B cell (primary cell): ENCODE results near the gene RASSF3. TPM values are rescaled to one million over a fixed set of nuclear protein-coding genes. Genes with fewer than 3 reads are reported as not detected.

Experiments
- ATAC-seq: fragments of 200-7000 bp; cut with Tn5 transposase; one replicate; pipeline ENCODE4 v1.10.0; 2021; ENCODE audit warnings: low read depth, mild to moderate bottlenecking, moderate number of reproducible peaks, moderate library complexity
- CTCF ChIA-PET: fragments of 350-600 bp; sonication (Branson Sonifier 250); formaldehyde crosslinking; loops from one replicate; lab custom pipeline; 2021; ENCODE audit warnings: antibody characterized with exemption, inconsistent platforms; lab: Charles Lee
- POLR2A ChIA-PET: fragments of 350-600 bp; sonication (Branson Sonifier 250); formaldehyde crosslinking; loops from one replicate; lab custom pipeline; 2021; ENCODE audit warnings: antibody characterized with exemption; lab: Charles Lee
- DNase-seq: peaks from one replicate; pipeline ENCODE4 v3.0.0; 2013
- H2AFZ ChIP-seq: 2 replicates; pipeline ENCODE4 v1.6.1; 2012; ENCODE audit warnings: mild to moderate bottlenecking, low read depth, low read length; ENCODE audit not compliant: insufficient read depth, poor library complexity, severe bottlenecking
- H3K27ac ChIP-seq, 2 donors: 1 replicate in 1 of 2; 2 replicates in 1 of 2; pipeline ENCODE4 v1.5.1; 2012 to 2013; ENCODE audit warnings: low read length in 2 of 2, mild to moderate bottlenecking in 2 of 2, moderate library complexity in 1 of 2
- H3K27me3 ChIP-seq, 4 experiments: fragments of 200-600 bp in 1 of 4; sonication (generic) in 1 of 4; replicated peaks in 1 of 4; 1 replicate in 2 of 4; 2 replicates in 2 of 4; pipeline versions ENCODE4 v1.6.1 to v1.7.0; 2013 to 2016; ENCODE audit warnings: low read length in 3 of 4, mild to moderate bottlenecking in 2 of 4, mixed read lengths in 1 of 4, moderate library complexity in 1 of 4; ENCODE audit not compliant: insufficient read depth in 4 of 4, control insufficient read depth in 3 of 4; ENCODE audit errors: control extremely low read depth in 1 of 4
- H3K36me3 ChIP-seq, 2 experiments: replicated peaks in 1 of 2; 1 replicate in 1 of 2; 2 replicates in 1 of 2; pipeline versions ENCODE4 v1.6.1 to v1.7.1; 2013; ENCODE audit warnings: low read length in 1 of 2; ENCODE audit not compliant: insufficient read depth in 2 of 2, control insufficient read depth in 1 of 2; ENCODE audit errors: control extremely low read depth in 1 of 2, extremely low read depth in 1 of 2
- H3K4me1 ChIP-seq, 2 donors: fragments of 200-600 bp in 1 of 2; sonication (generic) in 1 of 2; 1 replicate in 1 of 2; 2 replicates in 1 of 2; pipeline versions ENCODE4 v1.5.1 to v1.6.1; 2013 to 2017; ENCODE audit warnings: low read length in 2 of 2; ENCODE audit not compliant: control insufficient read depth in 2 of 2, insufficient read depth in 2 of 2
- H3K4me2 ChIP-seq: replicated peaks from 2 replicates; pipeline ENCODE3; 2012; ENCODE audit warnings: mild to moderate bottlenecking, low read depth, low read length; ENCODE audit not compliant: poor library complexity, severe bottlenecking
- H3K4me3 ChIP-seq, 5 experiments: fragments of 200-600 bp in 1 of 5; sonication (generic) in 1 of 5; 1 replicate in 3 of 5; 2 replicates in 2 of 5; pipeline versions ENCODE4 v1.5.1 to v1.7.0; 2011 to 2016; ENCODE audit warnings: low read length in 4 of 5, mild to moderate bottlenecking in 4 of 5, low read depth in 2 of 5, control low read depth in 1 of 5, moderate library complexity in 1 of 5; ENCODE audit not compliant: insufficient read depth in 1 of 5; ENCODE audit errors: control extremely low read depth in 1 of 5, extremely low read depth in 1 of 5
- H3K79me2 ChIP-seq: fragments of 200-600 bp; sonication (generic); one replicate; pipeline ENCODE4 v1.6.0; 2016; ENCODE audit warnings: low read length; ENCODE audit not compliant: control insufficient read depth, insufficient read depth
- H3K9ac ChIP-seq: fragments of 200-600 bp; sonication (generic); 2 replicates; pipeline ENCODE4 v1.6.1; 2017; ENCODE audit warnings: mild to moderate bottlenecking, low read length, moderate library complexity
- H3K9me3 ChIP-seq, 3 donors: one replicate each; pipeline versions ENCODE4 v1.6.1 to v1.7.1; 2013; ENCODE audit warnings: low read length in 2 of 3; ENCODE audit not compliant: control insufficient read depth in 2 of 3, insufficient read depth in 1 of 3; ENCODE audit errors: control extremely low read depth in 1 of 3
- H4K20me1 ChIP-seq: 2 replicates; pipeline ENCODE4 v1.6.0; 2012; ENCODE audit warnings: mild to moderate bottlenecking, low read length; ENCODE audit not compliant: insufficient read depth, control insufficient read depth, poor library complexity, severe bottlenecking
- H3K27ac Mint-ChIP-seq: one replicate; pipeline ENCODE4 v1.8.0; 2021; ENCODE audit warnings: mixed read lengths
- H3K27me3 Mint-ChIP-seq: one replicate; pipeline ENCODE4 v1.8.0; 2021; ENCODE audit warnings: mixed read lengths
- H3K4me1 Mint-ChIP-seq: one replicate; pipeline ENCODE4 v1.8.0; 2021; ENCODE audit warnings: mixed read lengths
- H3K4me3 Mint-ChIP-seq: one replicate; pipeline ENCODE4 v1.8.0; 2021; ENCODE audit warnings: mixed read lengths
- H3K9me3 Mint-ChIP-seq: one replicate; pipeline ENCODE4 v1.8.0; 2022; ENCODE audit warnings: mixed read lengths; ENCODE audit not compliant: insufficient read depth
- EZH2 ChIP-seq: IDR thresholded peaks from 2 replicates; pipeline ENCODE4 v1.6.1; 2012; ENCODE audit warnings: borderline replicate concordance, low read depth, mild to moderate bottlenecking, moderate library complexity, low read length; ENCODE audit not compliant: insufficient read depth, poor library complexity, severe bottlenecking
- WGBS: methylation state at CpG from one replicate; pipeline ENCODE4 v1.1.5; 2013; ENCODE audit warnings: missing lambda C conversion rate; ENCODE audit not compliant: insufficient coverage; 5-methylcytosine and 5-hydroxymethylcytosine counted together
- intact Hi-C: fragments of 100-400 bp; cut with micrococcal nuclease; formaldehyde crosslinking; loops from one replicate; pipeline ENCODE4 v1.10.0; 2022
- polyA plus RNA-seq: library from polyadenylated mRNA; depleted of rRNA; stranded (reverse); fragments of >200 nt; gene quantifications from 2 replicates; pipeline ENCODE4 v1.2.3, GENCODE V29; 2012
- total RNA-seq, 2 donors: library from RNA; stranded (reverse); fragments of 120-200 nt in 1 of 2; gene quantifications; 1 replicate in 1 of 2; 2 replicates in 1 of 2; pipeline versions ENCODE4 v1.2.3 to v1.2.4, GENCODE V29; 2013 to 2022
- TF ChIP-seq, protein P1 (sequence below): fragments of 200-600 bp; IDR thresholded peaks from one replicate; pipeline ENCODE4 v1.8.0; 2022; ENCODE audit warnings: antibody characterized with exemption, mild to moderate bottlenecking

Gene RASSF3
- total and polyA plus RNA-seq, 2 donors (not counting 1 experiment from before 2014, with no cell fraction given) = 25.8 to 104 TPM

DNA sequence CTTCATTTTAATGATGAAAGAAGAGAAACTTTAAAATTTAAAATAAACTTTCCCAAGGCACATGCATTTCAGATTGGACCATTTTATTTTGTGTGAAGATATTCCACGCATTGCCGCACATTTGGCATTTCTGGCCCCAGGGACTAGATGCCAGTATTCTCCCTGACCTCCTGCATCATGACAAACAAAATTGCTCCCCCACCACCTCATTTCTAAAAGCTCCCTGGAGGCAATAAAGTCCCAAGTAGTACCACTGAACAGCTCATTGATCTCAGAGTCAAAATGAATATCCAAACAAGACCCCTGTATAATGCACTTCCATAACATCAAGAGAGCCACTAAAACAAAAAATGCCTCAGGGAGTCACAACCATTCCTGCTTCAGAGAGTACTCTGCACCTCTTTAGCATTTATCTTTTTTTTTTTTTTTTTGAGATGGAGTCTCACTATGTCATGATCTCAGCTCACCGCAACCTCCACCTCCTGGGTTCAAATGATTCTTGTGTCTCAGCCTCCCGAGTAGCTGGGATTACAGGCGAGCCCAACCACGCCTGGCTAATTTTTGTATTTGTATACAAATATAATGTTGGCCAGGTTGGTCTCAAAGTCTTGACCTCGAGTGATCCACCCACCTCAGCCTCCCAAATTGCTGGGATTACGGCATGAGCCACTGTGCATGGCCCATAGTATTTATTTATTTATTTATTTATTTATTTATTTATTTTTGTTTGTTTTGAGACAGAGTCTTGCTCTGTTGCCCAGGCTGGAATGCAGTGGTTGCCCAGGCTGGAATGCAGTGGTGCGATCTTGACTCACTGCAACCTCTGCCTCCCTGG lies 48.8 kb upstream of the RASSF3 start:
- no peaks in the 10 kb centered on the region for H3K79me2 ChIP-seq
- 100% methylated on average over 1 of the region's 9 CpGs for WGBS
- H3K4me1 Mint-ChIP-seq = no peaks in the 10 kb centered on the region
- H3K27me3 ChIP-seq = no peaks in the 10 kb centered on the region
- H4K20me1 ChIP-seq = no peaks in the 10 kb centered on the region
- no peak overlapping the region for H3K27ac ChIP-seq
- POLR2A ChIA-PET = no interaction called here
- no peaks in the 10 kb centered on the region for H3K36me3 ChIP-seq
- no peaks in the 10 kb centered on the region for H3K4me1 ChIP-seq
- no peak overlapping the region for H3K4me2 ChIP-seq
- H3K27me3 Mint-ChIP-seq = no peaks in the 10 kb centered on the region
- no peaks in the 10 kb centered on the region for H3K9me3 Mint-ChIP-seq
- H3K9ac ChIP-seq = no peak overlapping the region
- H3K27ac Mint-ChIP-seq = no peak overlapping the region
- CTCF ChIA-PET = interaction anchor here (0.7 to 4.7 kb wide), 2 partner anchors 10 to 12 kb away, joined by 3 to 25 read pairs; no protein-coding TSS in a partner anchor
- TF ChIP-seq EZH2 = no peak
- TF ChIP-seq, protein P1, sequence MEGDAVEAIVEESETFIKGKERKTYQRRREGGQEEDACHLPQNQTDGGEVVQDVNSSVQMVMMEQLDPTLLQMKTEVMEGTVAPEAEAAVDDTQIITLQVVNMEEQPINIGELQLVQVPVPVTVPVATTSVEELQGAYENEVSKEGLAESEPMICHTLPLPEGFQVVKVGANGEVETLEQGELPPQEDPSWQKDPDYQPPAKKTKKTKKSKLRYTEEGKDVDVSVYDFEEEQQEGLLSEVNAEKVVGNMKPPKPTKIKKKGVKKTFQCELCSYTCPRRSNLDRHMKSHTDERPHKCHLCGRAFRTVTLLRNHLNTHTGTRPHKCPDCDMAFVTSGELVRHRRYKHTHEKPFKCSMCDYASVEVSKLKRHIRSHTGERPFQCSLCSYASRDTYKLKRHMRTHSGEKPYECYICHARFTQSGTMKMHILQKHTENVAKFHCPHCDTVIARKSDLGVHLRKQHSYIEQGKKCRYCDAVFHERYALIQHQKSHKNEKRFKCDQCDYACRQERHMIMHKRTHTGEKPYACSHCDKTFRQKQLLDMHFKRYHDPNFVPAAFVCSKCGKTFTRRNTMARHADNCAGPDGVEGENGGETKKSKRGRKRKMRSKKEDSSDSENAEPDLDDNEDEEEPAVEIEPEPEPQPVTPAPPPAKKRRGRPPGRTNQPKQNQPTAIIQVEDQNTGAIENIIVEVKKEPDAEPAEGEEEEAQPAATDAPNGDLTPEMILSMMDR = no peak
- no peak for DNase-seq
- H3K9me3 ChIP-seq = no peaks in the 10 kb centered on the region
- intact Hi-C loops = no loop called here
- no peak for ATAC-seq
- no peak overlapping the region for H2AFZ ChIP-seq
- no peak overlapping the region for H3K4me3 Mint-ChIP-seq
- H3K4me3 ChIP-seq = no peak overlapping the region

- Histone ChIP-seq H3K79me2 (no peaks in the 10 kb centered on the region), H3K36me3 (no peaks in the 10 kb centered on the region), H3K27me3 (no peaks in the 10 kb centered on the region), H3K4me3 (no peak overlapping the region), H3K9ac (no peak overlapping the region), H2AFZ (no peak overlapping the region), H4K20me1 (no peaks in the 10 kb centered on the region), H3K9me3 (no peaks in the 10 kb centered on the region), H3K27ac (no peak overlapping the region), H3K4me2 (no peak overlapping the region), H3K4me1 (no peaks in the 10 kb centered on the region)
- no peak for DNase-seq
- ATAC-seq = no peak
- intact Hi-C loops = no loop called here
- ChIA-PET POLR2A (no interaction called here), CTCF (no interaction called here)
- Mint-ChIP-seq H3K4me1 (no peaks in the 10 kb centered on the region), H3K27me3 (no peaks in the 10 kb centered on the region), H3K9me3 (no peaks in the 10 kb centered on the region), H3K27ac (no peak overlapping the region), H3K4me3 (no peak overlapping the region)
- WGBS = 93% methylated on average over 3 of the region's 4 CpGs
- TF ChIP-seq, protein P1 = no peak
- TF ChIP-seq EZH2 = no peak
Measured at GRCh38 chr12:64566122-64566521, 44.2 kb upstream of the RASSF3 start.
